ENCODE data around the gene MORF4L1. TPM values are rescaled to one million over a fixed set of nuclear protein-coding genes. Genes with fewer than 3 reads are reported as not detected.

MORF4L1 gene
- total RNA-seq, 2 donors from 2014 or later = 330 to 368 TPM

- no peak for TF ChIP-seq CTCF (IDR thresholded peaks at IDR 0.05)
- Histone ChIP-seq H3K9me3 (no peaks in the 10 kb centered on the region), H3K36me3 (peaks cover 65% of the 10 kb centered on the region), H3K27me3 (no peaks in the 10 kb centered on the region), H3K27ac (no peak overlapping the region), H3K4me1 (peaks cover 0 to 50% of the 10 kb centered on the region in 2 donors), H3K4me3 (no peak overlapping the region)
- peak; percentile 76 for DNase-seq (ENCODE audit: low spot score)
Measured at GRCh38 chr15:78906316-78906620, 33.6 kb downstream of the MORF4L1 start.

- peaks cover 0 to 37% of the 10 kb centered on the region in 2 donors for H3K4me1 ChIP-seq
- H3K27ac ChIP-seq = no peak overlapping the region
- H3K36me3 ChIP-seq = peaks cover 54% of the 10 kb centered on the region
Measured at GRCh38 chr15:78907577-78907976, 34.9 kb downstream of the MORF4L1 start.

GRCh38 chr15:78909160-78909695, 36.5 kb downstream of the MORF4L1 start:
- no peak for TF ChIP-seq CTCF (IDR thresholded peaks at IDR 0.05)
- Histone ChIP-seq H3K36me3 (peaks cover 40% of the 10 kb centered on the region), H3K4me3 (no peak overlapping the region), H3K9me3 (no peaks in the 10 kb centered on the region), H3K27ac (no peak overlapping the region), H3K27me3 (no peaks in the 10 kb centered on the region), H3K4me1 (peaks cover 0 to 37% of the 10 kb centered on the region in 2 donors)
- DNase-seq (ENCODE audit: low spot score) = no peak

More at GRCh38 chr15:78907577-78907976, 34.9 kb downstream of the MORF4L1 start:
- no peaks in the 10 kb centered on the region for H3K9me3 ChIP-seq
- no peak for DNase-seq (ENCODE audit: low spot score)
- H3K4me3 ChIP-seq = no peak overlapping the region
- peak in 1 of 2 donors; percentile 43 for TF ChIP-seq CTCF (IDR thresholded peaks at IDR 0.05)
- H3K27me3 ChIP-seq = no peaks in the 10 kb centered on the region

GRCh38 chr15:78909791-78910228, 37.1 kb downstream of the MORF4L1 start:
- DNase-seq (ENCODE audit: low spot score) = no peak
- no peak overlapping the region for H3K27ac ChIP-seq
- peaks cover 0 to 42% of the 10 kb centered on the region in 2 donors for H3K4me1 ChIP-seq

GRCh38 chr15:78910271-78910670, 37.6 kb downstream of the MORF4L1 start:
- TF ChIP-seq CTCF (IDR thresholded peaks at IDR 0.05) = no peak
- Histone ChIP-seq H3K9me3 (no peaks in the 10 kb centered on the region), H3K36me3 (peaks cover 33% of the 10 kb centered on the region), H3K27me3 (no peaks in the 10 kb centered on the region), H3K4me1 (peaks cover 0 to 42% of the 10 kb centered on the region in 2 donors), H3K4me3 (no peak overlapping the region), H3K27ac (no peak overlapping the region)
- DNase-seq (ENCODE audit: low spot score) = no peak

More at GRCh38 chr15:78909791-78910228, 37.1 kb downstream of the MORF4L1 start:
- Histone ChIP-seq H3K36me3 (peaks cover 35% of the 10 kb centered on the region), H3K27me3 (no peaks in the 10 kb centered on the region), H3K4me3 (no peak overlapping the region), H3K9me3 (no peaks in the 10 kb centered on the region)
- TF ChIP-seq CTCF (IDR thresholded peaks at IDR 0.05) = peak; percentile 61 to 80

GRCh38 chr15:78912316-78912715, 39.6 kb downstream of the MORF4L1 start:
- Histone ChIP-seq H3K4me3 (no peak overlapping the region), H3K27me3 (no peaks in the 10 kb centered on the region), H3K27ac (no peak overlapping the region), H3K9me3 (no peaks in the 10 kb centered on the region), H3K36me3 (peaks cover 20% of the 10 kb centered on the region), H3K4me1 (peaks cover 0 to 45% of the 10 kb centered on the region in 2 donors)
- DNase-seq (ENCODE audit: low spot score) = no peak
- TF ChIP-seq CTCF (IDR thresholded peaks at IDR 0.05) = no peak
